GM18907 (cell line): ENCODE data around the gene ZNF385A.
A peak's percentile ranks its signal among the peaks of the same experiment; 100 is the strongest.

Experiments used
- ATAC-seq: cut with Tn5 transposase; IDR thresholded peaks from one replicate; pipeline ENCODE4 v1.9.1; 2021; ENCODE audit warnings: mild to moderate bottlenecking, moderate library complexity; ENCODE audit not compliant: unreplicated experiment

The ZNF385A gene

GRCh38 chr12:54393743-54394142, 9.2 kb upstream of the ZNF385A start:
- ATAC-seq, result no peak

- ATAC-seq, result no peak
These were observed 8.7 kb upstream of the ZNF385A start for GRCh38 chr12:54393207-54393609.

GRCh38 chr12:54392485-54393206, 8.1 kb upstream of the ZNF385A start:
- no peak for ATAC-seq

GRCh38 chr12:54390668-54391551, 6.4 kb upstream of the ZNF385A start:
- ATAC-seq, result peak; percentile 57

- ATAC-seq, result no peak
These were observed 5.7 kb upstream of the ZNF385A start for GRCh38 chr12:54390176-54390667.

GRCh38 chr12:54389607-54390175, 5.2 kb upstream of the ZNF385A start:
- no peak for ATAC-seq

GRCh38 chr12:54389134-54389508, 4.6 kb upstream of the ZNF385A start:
- no peak for ATAC-seq

GRCh38 chr12:54388237-54389133, 4.0 kb upstream of the ZNF385A start:
- ATAC-seq, result no peak

GRCh38 chr12:54387114-54387467, 2.6 kb upstream of the ZNF385A start:
- ATAC-seq, result no peak

- no peak for ATAC-seq
These were observed 2.0 kb upstream of the ZNF385A start for GRCh38 chr12:54386403-54387113.

GRCh38 chr12:54385251-54385914, 850 bp upstream of the ZNF385A start:
- peak; percentile 55 for ATAC-seq

GRCh38 chr12:54383041-54383609, 1.4 kb downstream of the ZNF385A start:
- no peak for ATAC-seq

GRCh38 chr12:54381136-54381535, 3.4 kb downstream of the ZNF385A start:
- ATAC-seq, result no peak

GRCh38 chr12:54379398-54380201, 4.9 kb downstream of the ZNF385A start:
- ATAC-seq, result peak; percentile 82

GRCh38 chr12:54378796-54379397, 5.6 kb downstream of the ZNF385A start:
- ATAC-seq, result no peak

GRCh38 chr12:54377797-54378515, 6.6 kb downstream of the ZNF385A start:
- ATAC-seq, result no peak

GRCh38 chr12:54377007-54377406, 7.5 kb downstream of the ZNF385A start:
- ATAC-seq, result no peak
